Ramos (cell line): ENCODE data around the gene CDC7.
"Not testable (repeated sequence)": the region's sequence is repeated elsewhere in the genome, so short reads cannot be mapped to it uniquely, and the experiment has no call there.

Experiments used
- in situ Hi-C: fragments of 300-500 bp; cut with MboI; formaldehyde crosslinking; loops from one replicate; pipeline ENCODE4 v1.14.3; 2022; ENCODE audit warnings: low sequenced_read_pairs; ENCODE audit not compliant: unreplicated experiment

The CDC7 gene

DNA sequence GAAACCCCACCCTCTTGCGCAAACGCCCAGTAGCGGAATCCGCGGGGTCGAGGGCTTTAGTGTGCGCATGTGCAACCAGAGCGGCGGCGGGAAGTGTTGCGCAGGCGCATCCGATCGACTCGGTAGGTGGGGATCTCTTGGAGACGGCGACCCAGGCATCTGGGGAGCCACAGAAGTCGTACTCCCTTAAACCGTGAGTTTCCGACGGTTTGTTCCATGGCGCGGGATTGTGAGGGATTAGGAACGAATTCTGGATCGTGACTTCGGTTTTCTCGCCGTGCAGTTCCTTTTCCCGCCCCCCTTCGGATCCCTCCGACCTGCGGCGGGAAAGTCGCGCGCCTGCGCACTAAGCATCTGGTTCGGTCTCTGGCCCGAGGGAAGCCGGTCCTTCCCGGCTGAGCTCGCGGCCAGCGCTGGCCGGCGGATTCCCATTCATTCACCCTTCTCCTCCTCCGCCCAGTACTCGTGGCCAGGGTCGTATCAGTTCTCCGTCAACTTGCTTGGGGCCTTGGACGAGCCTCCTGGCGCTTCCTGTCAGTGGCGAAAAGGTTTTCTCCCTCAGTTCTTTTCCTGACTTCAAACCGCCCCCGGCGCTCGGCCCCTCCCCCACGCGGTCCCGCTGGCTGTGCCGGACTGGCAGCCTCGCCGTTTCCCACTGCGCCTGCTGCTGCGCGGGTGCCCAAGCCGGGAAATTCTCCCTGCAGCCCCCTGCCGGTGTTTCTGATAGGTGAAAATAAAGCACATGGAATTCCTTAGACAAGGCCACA is at the start of gene CDC7:
Gene CDC7 (plus strand): TSS at position 96 of the 767 bp plus-strand sequence. CDS start 866 bp downstream, outside the sequence.
- in situ Hi-C loops, result no loop called here

DNA sequence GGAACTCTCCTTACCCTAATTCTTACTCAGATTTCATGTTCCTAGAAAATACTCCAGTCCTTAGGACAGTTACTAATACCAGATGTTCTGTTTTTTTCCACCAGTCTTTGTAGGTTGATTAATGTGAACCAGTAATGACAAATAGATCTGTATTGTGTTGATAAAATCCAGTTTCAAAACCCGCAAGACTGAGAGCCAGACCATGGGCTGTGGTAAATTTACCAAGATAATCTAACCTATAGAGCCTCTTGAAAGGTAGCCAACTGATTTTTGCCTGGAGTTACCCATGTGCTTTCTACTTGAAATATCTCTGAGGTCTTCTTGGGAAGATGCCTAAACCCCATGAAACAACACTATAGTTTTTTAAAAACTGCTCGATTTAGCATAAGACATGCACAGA is 46.5 kb upstream of the CDC7 start:
- in situ Hi-C loops, result no loop called here

- in situ Hi-C loops, result no loop called here
Measured at GRCh38 chr1:91455334-91455733, 45.3 kb upstream of the CDC7 start.

- in situ Hi-C loops, result no loop called here
Measured at GRCh38 chr1:91455896-91456295, 44.8 kb upstream of the CDC7 start.

DNA sequence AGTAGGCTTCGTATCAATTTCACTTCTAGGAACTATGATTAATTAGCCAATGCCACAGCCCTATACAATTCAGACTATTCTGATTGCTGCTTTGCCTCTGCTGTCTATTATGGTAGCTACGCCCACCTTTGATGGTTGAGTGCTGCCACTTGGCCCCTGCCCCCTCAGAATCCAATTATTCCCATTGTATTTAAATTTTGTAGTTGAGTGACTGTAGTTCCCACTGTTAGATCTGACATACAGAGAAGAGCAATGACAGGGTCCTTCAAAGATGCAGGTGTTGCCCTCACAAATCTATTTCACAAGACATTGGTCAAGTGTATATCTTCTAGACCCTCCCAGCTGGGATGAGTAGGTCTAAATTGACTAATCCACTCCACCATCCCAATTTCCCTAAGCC is 35.3 kb upstream of the CDC7 start:
- in situ Hi-C loops, result not testable (repeated sequence)

GRCh38 chr1:91476533-91477217 is 24.0 kb upstream of the CDC7 start:
- in situ Hi-C loops, result no loop called here

GRCh38 chr1:91487469-91487868 is 13.2 kb upstream of the CDC7 start:
- in situ Hi-C loops, result no loop called here

DNA sequence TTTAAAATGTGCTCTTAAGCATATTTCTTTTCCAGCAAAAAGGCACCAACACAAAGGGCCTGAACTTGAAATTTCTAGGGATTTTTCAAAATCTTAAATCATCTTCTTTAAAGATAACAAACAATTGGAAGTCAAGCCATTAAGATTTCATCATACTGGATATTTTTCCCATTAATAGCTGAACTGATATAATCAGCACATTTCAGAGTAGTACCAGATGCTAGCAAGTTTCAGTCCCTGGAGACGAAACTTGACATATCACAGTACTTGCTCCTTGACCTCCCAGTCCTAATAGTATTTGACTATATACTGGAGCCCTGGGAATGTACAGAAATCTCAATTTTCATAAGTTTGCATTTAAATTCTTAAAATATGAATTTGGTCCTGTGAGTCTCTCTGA is 10.2 kb upstream of the CDC7 start:
- in situ Hi-C loops, result no loop called here

DNA sequence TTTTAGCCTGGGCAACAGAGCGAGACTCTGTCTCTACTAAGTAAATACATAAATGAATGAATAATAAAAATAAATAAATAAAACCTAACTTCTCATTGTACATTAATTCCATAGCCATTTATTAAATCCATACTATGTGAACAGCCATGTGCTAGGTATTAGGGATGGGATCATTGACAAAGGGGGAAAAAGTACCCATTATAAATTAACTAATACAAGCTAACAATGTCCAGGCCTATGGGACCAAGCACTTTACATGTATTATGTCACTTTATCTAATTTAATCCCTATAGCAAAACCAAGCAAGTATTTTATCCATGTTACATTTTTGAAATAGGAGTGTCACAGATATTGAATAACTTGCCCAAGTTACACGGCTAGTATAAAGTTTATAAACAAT is 2.6 kb upstream of the CDC7 start:
- in situ Hi-C loops, result no loop called here

GRCh38 chr1:91498498-91499245 is 2.0 kb upstream of the CDC7 start:
- in situ Hi-C loops, result no loop called here

DNA sequence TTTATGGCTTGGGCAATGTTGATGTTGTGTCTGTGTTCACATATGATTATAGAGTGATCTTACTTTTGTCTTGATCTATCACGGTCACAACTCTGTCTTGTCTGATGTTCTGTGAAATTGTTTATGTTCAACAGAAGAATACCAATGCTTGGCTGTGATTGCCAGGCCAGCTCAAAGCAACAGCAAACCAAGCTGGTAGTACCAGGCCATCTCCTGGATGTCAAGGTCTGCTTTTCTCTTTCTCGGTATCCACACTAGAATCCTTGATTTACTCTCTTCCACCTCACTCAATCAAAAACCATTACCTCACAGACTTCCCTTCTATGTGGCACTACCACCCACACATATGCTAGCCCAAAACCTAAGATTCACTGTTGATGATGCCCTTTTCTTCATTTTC is 1.3 kb upstream of the CDC7 start:
- in situ Hi-C loops, result no loop called here

DNA sequence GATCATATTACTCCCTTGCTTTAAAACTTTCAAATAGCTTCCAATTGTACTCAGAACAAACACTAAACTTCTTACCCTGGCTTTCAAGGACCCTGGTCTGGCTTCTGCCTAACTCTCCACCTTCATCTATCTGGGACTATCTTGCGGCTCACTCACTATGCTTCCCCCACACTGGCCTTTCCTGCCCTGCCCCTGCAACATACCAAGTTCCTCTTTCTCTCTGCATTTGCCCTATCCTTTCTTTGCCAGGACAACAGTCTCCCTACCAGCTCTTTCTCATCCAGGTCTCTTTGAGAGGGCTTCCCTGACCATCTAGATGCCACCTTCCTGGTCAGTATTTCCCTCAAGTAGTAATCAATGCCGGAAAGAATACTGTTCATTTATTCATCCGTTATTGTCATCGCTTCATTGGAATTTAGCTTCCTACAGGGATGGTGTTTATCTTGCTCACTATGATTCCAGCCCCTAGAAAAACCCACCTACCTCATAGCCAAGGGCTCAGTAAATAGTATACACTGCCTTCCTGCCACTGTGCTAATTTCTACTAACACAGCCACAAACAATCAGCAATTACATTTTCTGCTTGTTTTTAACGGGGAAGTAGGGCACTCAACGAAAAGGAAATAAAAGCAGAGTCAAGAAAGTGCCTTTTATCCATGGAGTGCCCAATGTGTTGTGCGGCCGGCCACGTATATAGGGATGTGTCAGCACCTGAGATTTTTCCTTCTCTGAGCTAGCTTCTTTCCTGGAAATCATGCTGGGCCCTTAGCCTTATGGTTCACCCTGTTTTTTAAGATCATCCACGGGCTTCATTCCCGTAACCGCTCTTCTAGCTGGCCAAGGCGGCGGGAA is 521 bp upstream of the CDC7 start:
- in situ Hi-C loops, result no loop called here

- in situ Hi-C loops, result no loop called here
Measured at GRCh38 chr1:91501523-91501851, 836 bp downstream of the CDC7 start.

DNA sequence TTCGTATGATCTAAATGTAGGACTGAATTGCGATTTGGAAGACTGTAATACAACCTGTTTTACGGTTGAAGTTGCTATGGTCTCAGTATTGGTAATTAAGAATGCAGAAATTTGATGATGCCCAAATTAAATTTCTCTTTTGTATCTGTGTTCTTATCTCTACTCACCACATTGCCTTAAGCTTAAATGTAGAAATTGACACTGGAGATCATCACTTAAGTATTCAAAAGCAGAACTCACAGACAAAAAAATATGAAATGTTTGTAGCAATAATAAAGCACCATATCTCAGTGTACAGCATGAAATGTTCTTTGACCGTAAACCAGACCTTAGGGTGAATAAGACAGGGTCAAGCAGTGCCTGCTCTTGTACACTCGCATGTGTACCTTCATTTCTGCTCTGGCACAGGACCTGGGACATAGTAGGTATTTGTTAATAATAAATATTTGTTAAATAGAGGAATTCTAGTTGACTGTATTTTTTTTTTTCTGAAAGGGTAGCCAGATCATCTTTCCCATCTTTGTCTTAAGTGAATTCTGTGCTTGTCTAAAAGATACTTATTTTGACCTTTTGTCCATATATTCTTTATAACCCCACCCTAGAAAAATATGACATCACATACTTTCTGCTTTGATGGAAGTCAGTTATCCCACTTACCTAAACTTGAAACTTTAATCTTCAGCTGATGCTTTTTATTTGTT is 1.5 kb downstream of the CDC7 start:
- in situ Hi-C loops, result no loop called here

GRCh38 chr1:91502672-91503184 is 2.1 kb downstream of the CDC7 start:
- in situ Hi-C loops, result no loop called here

DNA sequence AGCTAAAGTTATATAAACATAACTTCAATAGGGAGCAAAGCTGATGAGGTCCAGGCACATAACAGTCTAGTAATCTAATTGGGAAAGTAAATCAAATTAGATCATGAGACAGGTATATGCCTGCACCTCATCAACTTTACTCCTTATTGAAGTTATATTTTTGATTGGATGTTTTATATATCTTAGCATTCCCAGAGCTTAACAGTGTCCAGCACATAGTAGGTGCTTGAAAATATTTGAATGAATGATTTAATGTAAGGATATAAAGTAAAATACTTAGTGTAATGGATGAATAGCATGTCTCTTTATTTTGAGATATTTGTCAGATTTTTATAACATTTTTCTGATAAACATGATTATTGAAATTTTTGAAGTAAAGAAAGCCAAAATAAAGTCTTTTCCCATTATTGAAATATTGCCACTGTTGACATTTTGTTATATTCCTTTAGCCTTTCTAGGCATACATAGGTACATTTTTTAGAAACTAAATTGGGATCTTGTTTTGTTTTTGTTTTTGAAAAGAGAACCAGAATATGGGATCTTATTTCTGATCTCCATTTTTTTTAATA is 2.8 kb downstream of the CDC7 start:
- in situ Hi-C loops, result no loop called here

DNA sequence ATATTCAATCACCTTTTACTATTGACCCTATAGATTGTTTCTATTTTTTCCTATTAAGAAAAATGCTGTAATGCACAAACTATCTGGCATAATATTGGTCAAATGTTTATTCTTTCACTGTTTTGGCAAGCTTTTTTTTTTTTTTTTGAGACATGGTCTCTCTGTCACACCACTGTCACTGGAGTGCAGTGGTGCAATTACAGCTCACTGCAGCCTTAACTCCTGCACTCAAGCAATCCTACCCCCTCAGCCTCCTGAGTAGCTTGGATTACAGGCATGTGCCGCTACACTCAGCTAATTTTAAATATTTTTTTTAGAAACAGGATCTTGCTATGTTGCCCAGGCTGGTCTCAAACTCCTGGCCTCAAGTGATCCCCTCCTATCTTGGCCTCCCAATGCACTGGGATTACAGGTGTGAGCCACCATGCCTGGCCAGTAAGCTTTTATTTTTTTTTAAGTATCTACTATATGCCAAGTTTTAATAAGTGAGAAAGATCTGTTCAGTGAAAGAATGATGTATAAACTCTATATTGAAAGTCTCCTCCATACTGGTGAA is 3.4 kb downstream of the CDC7 start:
- in situ Hi-C loops, result no loop called here

DNA sequence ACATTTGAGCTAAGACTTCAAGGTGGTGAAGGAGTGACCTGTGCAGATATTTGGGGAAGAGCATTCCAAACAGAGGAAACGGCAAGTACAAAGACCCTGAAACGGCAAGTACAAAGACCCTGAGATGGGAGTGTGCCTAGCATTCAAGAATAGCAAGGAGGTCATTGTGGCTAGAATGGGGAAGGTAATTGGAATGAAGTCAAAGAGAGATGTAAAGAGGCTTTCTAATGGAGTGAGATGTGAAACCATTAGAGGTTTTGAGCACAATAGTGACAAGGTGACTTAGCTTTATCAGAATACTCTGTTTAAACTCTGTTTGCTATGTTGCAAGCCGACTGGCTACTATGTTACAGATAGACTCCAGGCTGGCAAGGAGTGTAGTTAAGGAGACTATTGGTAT is 4.4 kb downstream of the CDC7 start:
- in situ Hi-C loops, result no loop called here

DNA sequence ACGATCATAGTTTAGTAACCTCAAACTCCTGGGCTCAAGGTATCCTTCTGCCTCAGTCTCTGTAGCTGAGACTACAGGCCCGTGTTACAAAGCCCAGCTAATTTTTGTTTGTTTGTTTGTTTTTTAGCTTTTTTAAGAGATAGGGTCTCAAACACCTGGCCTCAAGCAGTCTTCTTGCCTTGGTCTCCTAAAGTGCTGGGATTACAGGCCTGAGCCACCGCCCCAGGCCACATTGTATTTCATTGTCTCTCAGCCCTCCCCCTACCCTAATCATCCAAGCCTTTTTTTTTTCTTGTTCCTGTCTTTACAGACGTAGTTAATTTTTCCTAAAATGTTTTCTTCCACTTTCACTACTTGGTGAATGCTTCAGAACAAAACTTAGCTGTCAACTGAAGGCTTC is 5.4 kb downstream of the CDC7 start:
- in situ Hi-C loops, result no loop called here
